Glutamatergic neuron (in vitro differentiated cells): ENCODE measurements around the gene HSP90AB1. TPM values are rescaled to one million over a fixed set of nuclear protein-coding genes. Genes with fewer than 3 reads are reported as not detected.

Experiments used
- DNase-seq: peaks from one replicate; pipeline ENCODE4 v3.0.0; 2022
- H3K27ac Mint-ChIP-seq: one replicate; pipeline ENCODE4 v1.8.0; 2020; ENCODE audit warnings: mild to moderate bottlenecking, mixed read lengths, inconsistent platforms; ENCODE audit not compliant: unreplicated experiment
- H3K27me3 Mint-ChIP-seq: one replicate; pipeline ENCODE4 v1.8.0; 2020; ENCODE audit warnings: mild to moderate bottlenecking, moderate library complexity, mixed read lengths, inconsistent platforms; ENCODE audit not compliant: unreplicated experiment
- H3K36me3 Mint-ChIP-seq: one replicate; pipeline ENCODE4 v1.8.0; 2020; ENCODE audit warnings: mild to moderate bottlenecking, mixed read lengths, inconsistent platforms; ENCODE audit not compliant: unreplicated experiment
- H3K4me1 Mint-ChIP-seq: one replicate; pipeline ENCODE4 v1.8.0; 2020; ENCODE audit warnings: mild to moderate bottlenecking, low read depth, mixed read lengths, inconsistent platforms; ENCODE audit not compliant: unreplicated experiment
- H3K4me3 Mint-ChIP-seq: one replicate; pipeline ENCODE4 v1.8.0; 2020; ENCODE audit warnings: mild to moderate bottlenecking, mixed read lengths, inconsistent platforms; ENCODE audit not compliant: unreplicated experiment
- H3K9me3 Mint-ChIP-seq: one replicate; pipeline ENCODE4 v1.8.0; 2020; ENCODE audit warnings: mild to moderate bottlenecking, moderate library complexity, mixed read lengths, inconsistent platforms; ENCODE audit not compliant: unreplicated experiment
- CTCF ChIP-seq: fragments of 200-600 bp; sonication (generic); IDR thresholded peaks from one replicate; pipeline ENCODE4 v1.5.0; 2021; ENCODE audit not compliant: partially characterized antibody, unreplicated experiment
- total RNA-seq: library from RNA; stranded (reverse); fragmentation: NEBNext Ultra II Directional; extraction: Animal tissue kit (Norgen Biotek cat#: 25700); gene quantifications from one replicate; pipeline ENCODE4 v1.2.1, GENCODE V29; 2021; ENCODE audit not compliant: unreplicated experiment

Gene HSP90AB1
- total RNA-seq, 1 donor from 2014 or later = 771 TPM

- no peak for TF ChIP-seq CTCF
- Mint-ChIP-seq H3K27me3 (peaks cover 14% of the 10 kb centered on the region), H3K4me3 (no peak overlapping the region), H3K4me1 (no peaks in the 10 kb centered on the region), H3K9me3 (peaks cover 4% of the 10 kb centered on the region), H3K27ac (no peak overlapping the region), H3K36me3 (no peaks in the 10 kb centered on the region)
- no peak for DNase-seq
These were observed 53.5 kb downstream of the HSP90AB1 start for GRCh38 chr6:44300292-44300823.

DNA sequence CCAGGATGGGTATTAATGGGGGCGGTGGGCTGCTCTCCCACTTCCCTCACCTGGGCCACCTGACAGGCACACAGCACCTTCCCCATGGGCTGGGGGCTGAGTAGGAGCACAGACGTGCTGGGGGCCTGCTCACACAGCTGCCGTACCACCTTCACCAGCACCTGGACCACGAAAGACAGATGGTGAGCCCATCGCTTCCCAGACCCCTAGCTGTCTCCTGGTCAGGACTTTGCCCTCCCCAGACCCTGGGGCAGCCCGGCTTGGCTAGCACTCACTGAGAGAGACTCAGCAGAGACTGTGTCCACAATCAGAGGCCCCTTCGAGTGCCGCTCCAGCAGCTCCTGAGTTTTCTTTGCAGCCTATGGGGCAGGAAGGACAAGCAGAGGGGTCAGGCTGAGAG is 54.2 kb downstream of the HSP90AB1 start:
- Mint-ChIP-seq H3K9me3 (peaks cover 4% of the 10 kb centered on the region), H3K4me3 (no peak overlapping the region), H3K4me1 (no peaks in the 10 kb centered on the region), H3K36me3 (no peaks in the 10 kb centered on the region), H3K27me3 (peaks cover 18% of the 10 kb centered on the region), H3K27ac (no peak overlapping the region)
- TF ChIP-seq CTCF = no peak
- DNase-seq = no peak

DNA sequence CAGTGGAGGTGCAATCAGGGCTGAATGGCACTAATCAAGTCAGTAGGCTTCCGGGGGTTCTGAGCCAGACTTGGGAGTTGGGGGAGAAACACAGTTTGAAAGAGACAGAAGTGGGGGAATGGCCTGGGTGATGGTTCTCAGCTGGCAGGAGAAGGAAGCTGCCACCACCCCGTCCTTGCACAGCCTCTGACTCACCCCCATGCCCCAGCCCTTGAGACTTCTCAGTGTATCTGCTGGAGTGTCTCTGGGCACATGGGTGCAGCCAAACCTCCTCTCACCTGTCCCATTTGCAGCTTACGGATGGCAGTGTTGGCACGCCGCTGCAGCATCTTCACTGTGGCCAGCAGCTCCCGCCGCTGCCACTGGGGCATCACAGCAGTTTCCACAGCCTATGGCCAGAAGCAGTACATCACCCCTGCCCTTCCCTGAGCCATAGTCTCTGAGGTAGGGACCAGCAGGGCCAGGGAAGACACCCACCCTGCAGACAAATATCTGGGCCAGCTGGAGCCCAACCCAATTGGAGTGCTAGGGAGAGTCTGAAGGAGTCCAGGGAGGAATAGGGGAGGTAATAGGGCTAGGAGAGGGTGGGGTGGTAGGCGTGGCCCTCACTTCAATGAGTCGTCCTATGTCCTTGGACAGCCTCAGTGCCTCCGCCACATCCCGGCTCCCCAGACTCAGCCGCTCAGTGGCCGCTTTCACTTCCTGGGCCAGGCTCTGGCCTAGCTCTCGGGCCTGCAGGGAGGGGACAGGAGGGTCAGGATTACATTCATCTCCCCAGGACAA is 55.1 kb downstream of the HSP90AB1 start:
- DNase-seq = no peak
- TF ChIP-seq CTCF = no peak
- peaks cover 12% of the 10 kb centered on the region for H3K27me3 Mint-ChIP-seq
- no peaks in the 10 kb centered on the region for H3K4me1 Mint-ChIP-seq
- H3K27ac Mint-ChIP-seq = no peak overlapping the region
- H3K36me3 Mint-ChIP-seq = no peaks in the 10 kb centered on the region
- peaks cover 2% of the 10 kb centered on the region for H3K9me3 Mint-ChIP-seq
- no peak overlapping the region for H3K4me3 Mint-ChIP-seq

DNA sequence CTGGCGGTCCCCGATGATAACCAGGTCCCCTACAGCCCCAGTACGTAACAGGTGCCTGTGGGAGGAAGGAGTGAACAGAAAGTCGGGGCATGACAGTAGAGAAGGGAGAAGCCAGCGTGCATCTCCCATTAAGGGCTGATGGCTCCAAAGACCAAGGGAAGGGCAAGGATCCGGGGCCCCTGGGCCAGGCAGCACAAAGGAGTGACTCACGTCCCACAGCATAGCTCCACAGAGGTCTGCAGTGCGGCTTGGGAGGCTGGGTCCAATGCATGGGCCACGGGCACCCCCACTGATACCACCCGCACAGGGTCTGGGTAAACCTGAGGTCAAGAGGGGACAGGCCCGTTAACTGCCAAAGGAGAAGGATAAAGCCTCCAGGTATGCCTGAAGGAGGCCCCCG is 56.0 kb downstream of the HSP90AB1 start:
- Mint-ChIP-seq H3K36me3 (no peaks in the 10 kb centered on the region), H3K27me3 (peaks cover 12% of the 10 kb centered on the region)

More for the DNA sequence above, 56.0 kb downstream of the HSP90AB1 start:
- TF ChIP-seq CTCF = no peak
- Mint-ChIP-seq H3K9me3 (peaks cover 2% of the 10 kb centered on the region), H3K4me3 (no peak overlapping the region), H3K27ac (no peak overlapping the region), H3K4me1 (no peaks in the 10 kb centered on the region)
- no peak for DNase-seq

Other genes with a start within 250 kb of the HSP90AB1 start
- gene MRPL14, start 119.6 kb upstream of the HSP90AB1 start, total RNA-seq = 31.7 TPM
- 148 TPM for gene TMEM63B, start 119.5 kb upstream of the HSP90AB1 start, total RNA-seq
- not detected for gene CAPN11, start 88.3 kb upstream of the HSP90AB1 start, total RNA-seq
- gene MYMX, start 30.2 kb upstream of the HSP90AB1 start, total RNA-seq = 0.91 TPM
- 20.0 TPM for gene SLC29A1, start 23.5 kb upstream of the HSP90AB1 start, total RNA-seq
- 71.8 TPM for gene SLC35B2, start 10.4 kb downstream of the HSP90AB1 start, total RNA-seq
- 15.3 TPM for gene NFKBIE, start 18.4 kb downstream of the HSP90AB1 start, total RNA-seq
- gene TMEM151B, start 23.3 kb downstream of the HSP90AB1 start, total RNA-seq = 51.3 TPM
- 41.7 TPM for gene AARS2, start 66.2 kb downstream of the HSP90AB1 start, total RNA-seq
- not detected for gene SPATS1, start 95.5 kb downstream of the HSP90AB1 start, total RNA-seq
- 19.6 TPM for gene CDC5L, start 140.6 kb downstream of the HSP90AB1 start, total RNA-seq